Lower lobe of right lung (tissue), 2 donors: ENCODE results near the gene NUAK2. TPM values are rescaled to one million over a fixed set of nuclear protein-coding genes. Genes with fewer than 3 reads are reported as not detected.
"Not testable (repeated sequence)": the region's sequence is repeated elsewhere in the genome, so short reads cannot be mapped to it uniquely, and the experiment has no call there.

ENCODE experiments used
- ATAC-seq, 2 donors: fragments of 200-7000 bp; cut with Tn5 transposase; one replicate each; pipeline ENCODE4 v1.9.1; 2020 to 2022; ENCODE audit warnings: mild to moderate bottlenecking in 2 of 2, moderate library complexity in 2 of 2
- DNase-seq: peaks from one replicate; pipeline ENCODE4 v3.0.0-alpha.2; 2020
- H3K27ac ChIP-seq: fragments of 200-600 bp; one replicate; pipeline ENCODE4 v1.8.0; 2022
- H3K27me3 ChIP-seq: fragments of 200-600 bp; one replicate; pipeline ENCODE4 v1.8.0; 2022; ENCODE audit warnings: low read depth
- H3K36me3 ChIP-seq: fragments of 200-600 bp; one replicate; pipeline ENCODE4 v1.8.0; 2022; ENCODE audit warnings: mild to moderate bottlenecking
- H3K4me1 ChIP-seq: fragments of 200-600 bp; one replicate; pipeline ENCODE4 v1.8.0; 2022
- H3K4me3 ChIP-seq: fragments of 200-600 bp; one replicate; pipeline ENCODE4 v1.8.0; 2022; ENCODE audit warnings: mild to moderate bottlenecking
- H3K9me3 ChIP-seq: fragments of 200-600 bp; one replicate; pipeline ENCODE4 v1.8.0; 2022
- CTCF ChIP-seq: fragments of 200-600 bp; IDR thresholded peaks from one replicate; pipeline ENCODE4 v1.8.0; 2022; ENCODE audit warnings: antibody characterized with exemption, mild to moderate bottlenecking
- intact Hi-C: fragments of 100-400 bp; cut with DNase I; formaldehyde crosslinking; loops from one replicate; pipeline ENCODE4 v1.11.0; 2022
- total RNA-seq: library from RNA; stranded (reverse); fragmentation: NEBNext Ultra II Directional; extraction: Animal tissue kit (Norgen Biotek cat#: 25700); gene quantifications from one replicate; pipeline ENCODE4 v1.2.1, GENCODE V29; 2021
- donor health status: DM: no; HTN: yes; CAD: no; lungs with severe emphysema.

NUAK2 gene
- total RNA-seq, 1 donor from 2014 or later = 6.8 TPM

- Histone ChIP-seq H3K4me1 (peaks cover 22% of the 10 kb centered on the region), H3K36me3 (peaks cover 64% of the 10 kb centered on the region), H3K9me3 (no peaks in the 10 kb centered on the region), H3K27me3 (no peaks in the 10 kb centered on the region), H3K27ac (no peak overlapping the region), H3K4me3 (no peak overlapping the region)
- TF ChIP-seq CTCF = no peak
- no peak for DNase-seq
- no peak for ATAC-seq
- intact Hi-C loops = no loop called here
These were observed 18.2 kb downstream of the NUAK2 start for GRCh38 chr1:205303247-205303888.

- DNase-seq (no peak), ATAC-seq (peak in 1 of 2 donors; percentile 2)
- H3K4me1 ChIP-seq = peaks cover 22% of the 10 kb centered on the region
- H3K27me3 ChIP-seq = no peaks in the 10 kb centered on the region
- H3K4me3 ChIP-seq = no peak overlapping the region
- H3K27ac ChIP-seq = peak overlapping the region; percentile 65
- peaks cover 50% of the 10 kb centered on the region for H3K36me3 ChIP-seq
- no peak for TF ChIP-seq CTCF
- H3K9me3 ChIP-seq = no peaks in the 10 kb centered on the region
- intact Hi-C loops = no loop called here
These were observed 19.5 kb downstream of the NUAK2 start for GRCh38 chr1:205301842-205302588.

- ATAC-seq (peak; percentile 94 to 95), DNase-seq (peak; percentile 91)
- Histone ChIP-seq H3K27ac (peak overlapping the region; percentile 65), H3K4me1 (peaks cover 22% of the 10 kb centered on the region), H3K36me3 (peaks cover 43% of the 10 kb centered on the region), H3K9me3 (no peaks in the 10 kb centered on the region), H3K27me3 (no peaks in the 10 kb centered on the region), H3K4me3 (no peak overlapping the region)
- intact Hi-C loops = no loop called here
- no peak for TF ChIP-seq CTCF
These were observed 20.2 kb downstream of the NUAK2 start for GRCh38 chr1:205301205-205301821.

- peaks cover 22% of the 10 kb centered on the region for H3K4me1 ChIP-seq
- DNase-seq = no peak
- no peak for TF ChIP-seq CTCF
- no peak overlapping the region for H3K4me3 ChIP-seq
- ATAC-seq = no peak
- intact Hi-C loops = no loop called here
- peak overlapping the region; percentile 36 for H3K27ac ChIP-seq
- no peaks in the 10 kb centered on the region for H3K9me3 ChIP-seq
- H3K36me3 ChIP-seq = peaks cover 32% of the 10 kb centered on the region
- H3K27me3 ChIP-seq = no peaks in the 10 kb centered on the region
These were observed 21.4 kb downstream of the NUAK2 start for GRCh38 chr1:205300149-205300548.

- peaks cover 14% of the 10 kb centered on the region for H3K36me3 ChIP-seq
- DNase-seq (no peak), ATAC-seq (peak in 1 of 2 donors; percentile 4)
- peaks cover 38% of the 10 kb centered on the region for H3K4me1 ChIP-seq
- no peak overlapping the region for H3K27ac ChIP-seq
- H3K4me3 ChIP-seq = no peak overlapping the region
- no peaks in the 10 kb centered on the region for H3K27me3 ChIP-seq
- no peak for TF ChIP-seq CTCF
- intact Hi-C loops = no loop called here
- no peaks in the 10 kb centered on the region for H3K9me3 ChIP-seq
These were observed 23.2 kb downstream of the NUAK2 start for GRCh38 chr1:205298191-205298994.

GRCh38 chr1:205297546-205298177, 23.9 kb downstream of the NUAK2 start:
- peaks cover 35% of the 10 kb centered on the region for H3K4me1 ChIP-seq
- H3K27me3 ChIP-seq, ATAC-seq, H3K4me3 ChIP-seq, H3K36me3 ChIP-seq, DNase-seq, intact Hi-C loops, H3K9me3 ChIP-seq, H3K27ac ChIP-seq: not testable (repeated sequence)
